22Rv1 (cell line): Measurements from ENCODE around the gene ATXN1.

Experiments used
- CTCF ChIP-seq: fragments of 450-650 bp; IDR thresholded peaks from 2 replicates; pipeline ENCODE4 v1.5.1; 2017; ENCODE audit warnings: mild to moderate bottlenecking
- ZFX ChIP-seq: fragments of 450-650 bp; IDR thresholded peaks from 2 replicates; pipeline ENCODE4 v1.6.1; 2017; ENCODE audit warnings: antibody characterized with exemption, borderline replicate concordance

DNA sequence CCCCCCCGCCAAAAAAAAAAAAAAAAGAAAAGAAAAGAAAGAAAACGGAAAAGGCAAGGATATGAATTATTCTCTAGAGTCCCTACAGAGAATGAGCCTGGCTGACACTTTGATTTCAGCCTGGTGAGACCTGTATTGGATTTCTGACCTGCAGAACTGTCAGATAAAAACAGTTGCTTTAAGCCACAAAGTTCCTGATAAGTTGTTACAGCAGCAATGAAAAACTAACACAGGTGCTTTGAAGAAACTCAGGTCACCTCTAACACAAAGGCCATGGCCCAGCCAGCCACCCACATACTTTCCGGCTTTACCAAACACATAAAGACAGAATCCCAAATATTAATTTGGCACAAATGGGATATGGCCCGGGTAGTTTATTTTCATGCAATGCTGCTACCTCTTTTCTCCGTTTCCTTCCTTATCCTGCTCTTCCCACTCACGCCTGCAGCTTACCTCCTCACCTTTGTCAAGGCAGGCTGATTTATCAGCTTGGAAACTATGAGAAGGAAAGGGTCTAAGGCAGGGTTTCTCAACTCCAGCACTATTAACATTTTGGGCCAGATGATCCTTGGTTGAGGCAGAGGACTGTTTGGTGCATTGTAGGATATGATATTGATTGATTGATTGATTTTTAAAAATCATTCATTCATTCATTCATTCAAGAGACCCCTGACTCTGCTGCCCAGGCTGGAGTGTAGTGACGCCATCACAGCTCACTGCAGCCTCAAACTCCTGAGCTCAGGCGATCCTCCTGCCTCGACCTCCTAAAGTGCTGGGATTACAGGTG lies 88.1 kb downstream of the ATXN1 start:
- TF ChIP-seq CTCF (no peak), ZFX (no peak)
